ENCODE measurements around the gene SLC43A1.

Gene SLC43A1

GRCh38 chr11:57487920-57488659 is 27.4 kb downstream of the SLC43A1 start:
- Histone ChIP-seq H3K4me3 (ENCODE audit: insufficient read depth in 1 of 2, low read depth in 1 of 2, low read length in 2 of 2) (no peak overlapping the region), H4K8ac (ENCODE audit: low read length) (no peak overlapping the region), H3K27ac (ENCODE audit: low read length, poor library complexity, severe bottlenecking) (no peak overlapping the region), H3K4me1 (ENCODE audit: control insufficient read depth, insufficient read depth, low read depth, low read length) (peaks cover 1% of the 10 kb centered on the region), H2AFZ (ENCODE audit: low read depth, low read length) (no peak overlapping the region), H3K14ac (ENCODE audit: low read length in 2 of 2) (no peak overlapping the region), H2BK120ac (ENCODE audit: low read depth, low read length) (no peak overlapping the region), H3K9ac (ENCODE audit: low read length) (no peak overlapping the region), H2BK5ac (ENCODE audit: low read depth, low read length, poor library complexity, severe bottlenecking) (no peak overlapping the region), H3K4me2 (ENCODE audit: low read length, poor library complexity, severe bottlenecking) (no peak overlapping the region), H3K9me3 (ENCODE audit: control insufficient read depth, low read length) (peaks cover 15% of the 10 kb centered on the region), H3K27me3 (ENCODE audit: control insufficient read depth in 1 of 2, insufficient read depth in 1 of 2, low read length in 2 of 2) (peaks cover 2 to 17% of the 10 kb centered on the region in 2 experiments), H3K4ac (ENCODE audit: low read depth in 1 of 2, low read length in 2 of 2) (no peak overlapping the region), H2BK15ac (ENCODE audit: low read depth, poor library complexity, severe bottlenecking) (no peak overlapping the region), H3K23ac (ENCODE audit: low read length in 2 of 2) (no peak overlapping the region), H2BK12ac (ENCODE audit: low read length in 2 of 2) (no peak overlapping the region), H3K79me1 (replicated peaks; ENCODE audit: low read length, poor library complexity, severe bottlenecking) (no peaks in the 10 kb centered on the region), H2AK5ac (ENCODE audit: low read length, severe bottlenecking) (no peak overlapping the region), H4K91ac (ENCODE audit: low read length) (no peak overlapping the region), H3K36me3 (ENCODE audit: control insufficient read depth in 1 of 2, insufficient read depth in 2 of 2, low read depth in 1 of 2, low read length in 2 of 2) (peaks cover 6 to 54% of the 10 kb centered on the region in 2 experiments), H3K18ac (ENCODE audit: low read depth in 1 of 2, low read length in 2 of 2) (no peak overlapping the region)
- 92% methylated on average over 5 of the region's 6 CpGs for WGBS
- DNase-seq, result no peak

- Histone ChIP-seq H2AK5ac (ENCODE audit: low read length, severe bottlenecking) (no peak overlapping the region), H2BK15ac (ENCODE audit: low read depth, poor library complexity, severe bottlenecking) (no peak overlapping the region), H3K4me3 (ENCODE audit: insufficient read depth in 1 of 2, low read depth in 1 of 2, low read length in 2 of 2) (no peak overlapping the region), H2BK5ac (ENCODE audit: low read depth, low read length, poor library complexity, severe bottlenecking) (no peak overlapping the region), H2BK120ac (ENCODE audit: low read depth, low read length) (no peak overlapping the region), H2BK12ac (ENCODE audit: low read length in 2 of 2) (no peak overlapping the region), H3K9ac (ENCODE audit: low read length) (no peak overlapping the region), H3K79me1 (replicated peaks; ENCODE audit: low read length, poor library complexity, severe bottlenecking) (no peaks in the 10 kb centered on the region), H3K4me2 (ENCODE audit: low read length, poor library complexity, severe bottlenecking) (no peak overlapping the region), H3K18ac (ENCODE audit: low read depth in 1 of 2, low read length in 2 of 2) (no peak overlapping the region), H3K9me3 (ENCODE audit: control insufficient read depth, low read length) (peaks cover 15% of the 10 kb centered on the region), H4K91ac (ENCODE audit: low read length) (no peak overlapping the region), H3K27me3 (ENCODE audit: control insufficient read depth in 1 of 2, insufficient read depth in 1 of 2, low read length in 2 of 2) (peaks cover 5 to 25% of the 10 kb centered on the region in 2 experiments), H3K4ac (ENCODE audit: low read depth in 1 of 2, low read length in 2 of 2) (no peak overlapping the region), H3K36me3 (ENCODE audit: control insufficient read depth in 1 of 2, insufficient read depth in 2 of 2, low read depth in 1 of 2, low read length in 2 of 2) (peaks cover 6 to 52% of the 10 kb centered on the region in 2 experiments), H3K4me1 (ENCODE audit: control insufficient read depth, insufficient read depth, low read depth, low read length) (peaks cover 10% of the 10 kb centered on the region), H3K23ac (ENCODE audit: low read length in 2 of 2) (peak overlapping the region in 1 of 2 experiments; percentile 5), H2AFZ (ENCODE audit: low read depth, low read length) (no peak overlapping the region), H4K8ac (ENCODE audit: low read length) (no peak overlapping the region), H3K27ac (ENCODE audit: low read length, poor library complexity, severe bottlenecking) (no peak overlapping the region), H3K14ac (ENCODE audit: low read length in 2 of 2) (no peak overlapping the region)
- no peak for DNase-seq
- 94% methylated on average over 15 of the region's 15 CpGs for WGBS
Observed at GRCh38 chr11:57487021-57487778, 28.3 kb downstream of the SLC43A1 start.

- Histone ChIP-seq H3K36me3 (ENCODE audit: control insufficient read depth in 1 of 2, insufficient read depth in 2 of 2, low read depth in 1 of 2, low read length in 2 of 2) (peaks cover 6 to 47% of the 10 kb centered on the region in 2 experiments), H2BK12ac (ENCODE audit: low read length in 2 of 2) (no peak overlapping the region), H3K27ac (ENCODE audit: low read length, poor library complexity, severe bottlenecking) (no peak overlapping the region), H3K23ac (ENCODE audit: low read length in 2 of 2) (no peak overlapping the region), H3K4ac (ENCODE audit: low read depth in 1 of 2, low read length in 2 of 2) (no peak overlapping the region), H4K8ac (ENCODE audit: low read length) (no peak overlapping the region), H3K79me1 (replicated peaks; ENCODE audit: low read length, poor library complexity, severe bottlenecking) (no peaks in the 10 kb centered on the region), H3K4me3 (ENCODE audit: insufficient read depth in 1 of 2, low read depth in 1 of 2, low read length in 2 of 2) (no peak overlapping the region), H3K4me1 (ENCODE audit: control insufficient read depth, insufficient read depth, low read depth, low read length) (peaks cover 11% of the 10 kb centered on the region), H3K9ac (ENCODE audit: low read length) (peak overlapping the region; percentile 63), H3K14ac (ENCODE audit: low read length in 2 of 2) (no peak overlapping the region), H2BK15ac (ENCODE audit: low read depth, poor library complexity, severe bottlenecking) (no peak overlapping the region), H2AK5ac (ENCODE audit: low read length, severe bottlenecking) (no peak overlapping the region), H4K91ac (ENCODE audit: low read length) (no peak overlapping the region), H3K9me3 (ENCODE audit: control insufficient read depth, low read length) (peaks cover 14% of the 10 kb centered on the region), H3K18ac (ENCODE audit: low read depth in 1 of 2, low read length in 2 of 2) (no peak overlapping the region), H2AFZ (ENCODE audit: low read depth, low read length) (no peak overlapping the region), H2BK120ac (ENCODE audit: low read depth, low read length) (no peak overlapping the region), H3K27me3 (ENCODE audit: control insufficient read depth in 1 of 2, insufficient read depth in 1 of 2, low read length in 2 of 2) (peaks cover 17 to 43% of the 10 kb centered on the region in 2 experiments), H3K4me2 (ENCODE audit: low read length, poor library complexity, severe bottlenecking) (no peak overlapping the region), H2BK5ac (ENCODE audit: low read depth, low read length, poor library complexity, severe bottlenecking) (no peak overlapping the region)
- DNase-seq, result no peak
- 92% methylated on average over 9 of the region's 10 CpGs for WGBS
Observed at GRCh38 chr11:57485217-57485990, 30.1 kb downstream of the SLC43A1 start.

Measured in mesenchymal stem cell (in vitro differentiated cells and primary cell).